Measurements from ENCODE around the gene POP5.

The POP5 gene

DNA sequence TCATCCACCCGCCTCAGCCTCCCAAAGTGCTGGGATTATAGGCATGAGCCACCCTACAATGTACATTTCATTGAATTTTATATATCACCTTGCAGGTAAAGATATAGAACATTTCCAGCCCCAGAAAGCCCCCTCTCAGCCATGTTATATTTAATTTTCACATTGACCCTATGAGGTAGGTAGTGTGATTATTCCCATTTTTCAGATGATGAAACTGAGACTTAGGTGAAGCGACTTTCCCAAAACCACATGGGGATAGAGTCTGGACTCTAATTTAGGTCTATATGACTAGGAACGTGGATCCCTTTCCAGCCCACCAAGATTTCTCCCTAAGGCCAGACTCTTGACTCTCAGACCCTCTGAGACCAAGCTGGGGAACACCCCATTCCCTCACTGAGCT is 15.7 kb upstream of the POP5 start:
- ATAC-seq = no peak
- TF ChIP-seq ZC3H10 (CRISPR knock-in tag; IDR thresholded peaks at IDR 0.05) (no peak), ARNTL (CRISPR knock-in tag; IDR thresholded peaks at IDR 0.05; ENCODE audit: borderline replicate concordance, low read depth) (no peak), SNAI2 (CRISPR knock-in tag; IDR thresholded peaks at IDR 0.05) (no peak), TCF4 (CRISPR knock-in tag; IDR thresholded peaks at IDR 0.05; ENCODE audit: borderline replicate concordance) (no peak), ZFP3 (CRISPR knock-in tag; IDR thresholded peaks at IDR 0.05) (no peak), PPARA (CRISPR knock-in tag; IDR thresholded peaks at IDR 0.05; ENCODE audit: borderline replicate concordance) (no peak), TOX (CRISPR knock-in tag; IDR thresholded peaks at IDR 0.05; ENCODE audit: borderline replicate concordance) (no peak), ZNF565 (CRISPR knock-in tag; conservative IDR thresholded peaks at IDR 0.05; ENCODE audit: low read depth) (no peak)

DNA sequence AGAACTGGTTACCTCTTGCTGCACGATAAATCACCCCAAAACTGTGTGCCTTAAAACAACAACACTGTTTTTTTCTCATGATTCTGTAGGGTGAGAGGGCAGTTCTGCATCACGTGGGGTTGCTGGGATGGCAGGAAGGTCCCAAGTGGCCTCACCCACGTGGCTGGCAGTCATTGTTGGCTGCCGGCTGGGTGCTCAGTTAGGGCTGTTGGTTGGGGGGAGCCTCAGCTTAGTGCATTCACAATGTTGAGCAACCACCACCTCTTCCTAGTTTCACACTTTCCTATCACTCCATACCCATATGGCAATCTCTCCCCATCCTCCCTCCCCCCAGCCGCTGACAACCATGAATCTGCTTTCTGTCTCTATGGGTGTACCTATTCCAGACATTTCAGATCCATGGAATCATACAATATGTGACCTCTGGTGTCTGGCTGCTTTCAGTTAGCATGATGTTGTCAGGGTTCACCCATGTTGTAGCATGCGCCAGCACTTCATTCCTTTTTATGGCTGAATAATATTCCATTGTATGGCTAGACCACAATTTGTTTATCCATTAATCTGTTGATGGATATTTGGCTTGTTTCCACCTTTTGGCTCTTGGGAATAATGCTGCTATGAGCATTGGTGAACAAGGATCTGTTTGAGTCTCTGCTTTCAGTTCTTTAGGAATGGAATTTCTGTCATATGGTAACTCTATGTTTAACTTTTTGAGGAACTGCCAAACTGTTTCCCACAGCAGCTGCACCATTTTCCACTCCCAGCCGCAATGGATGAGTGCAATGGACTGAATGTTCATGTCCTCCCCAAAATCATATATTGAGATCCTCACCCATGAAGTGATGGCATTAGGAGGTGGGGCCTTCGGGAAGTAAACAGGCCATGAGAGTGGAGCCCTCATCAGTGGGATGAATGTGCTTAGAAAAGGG is 11.2 kb upstream of the POP5 start:
- no peak for TF ChIP-seq PPARA (CRISPR knock-in tag; IDR thresholded peaks at IDR 0.05; ENCODE audit: borderline replicate concordance)
- TF ChIP-seq ISL1 (CRISPR knock-in tag; IDR thresholded peaks at IDR 0.05) = no peak
- TF ChIP-seq ZFP30 (CRISPR knock-in tag; IDR thresholded peaks at IDR 0.05) = no peak
- TF ChIP-seq CSDC2 (CRISPR knock-in tag; IDR thresholded peaks at IDR 0.05) = no peak
- TF ChIP-seq ZNF8 (CRISPR knock-in tag; IDR thresholded peaks at IDR 0.05) = no peak
- no peak for TF ChIP-seq ZFP3 (CRISPR knock-in tag; IDR thresholded peaks at IDR 0.05)
- no peak for TF ChIP-seq TOX (CRISPR knock-in tag; IDR thresholded peaks at IDR 0.05; ENCODE audit: borderline replicate concordance)
- TF ChIP-seq ZNF70 (CRISPR knock-in tag; IDR thresholded peaks at IDR 0.05) = no peak
- TF ChIP-seq ZNF565 (CRISPR knock-in tag; conservative IDR thresholded peaks at IDR 0.05; ENCODE audit: low read depth) = no peak
- TF ChIP-seq RARB (CRISPR knock-in tag; IDR thresholded peaks at IDR 0.05) = no peak
- TF ChIP-seq, protein P1, sequence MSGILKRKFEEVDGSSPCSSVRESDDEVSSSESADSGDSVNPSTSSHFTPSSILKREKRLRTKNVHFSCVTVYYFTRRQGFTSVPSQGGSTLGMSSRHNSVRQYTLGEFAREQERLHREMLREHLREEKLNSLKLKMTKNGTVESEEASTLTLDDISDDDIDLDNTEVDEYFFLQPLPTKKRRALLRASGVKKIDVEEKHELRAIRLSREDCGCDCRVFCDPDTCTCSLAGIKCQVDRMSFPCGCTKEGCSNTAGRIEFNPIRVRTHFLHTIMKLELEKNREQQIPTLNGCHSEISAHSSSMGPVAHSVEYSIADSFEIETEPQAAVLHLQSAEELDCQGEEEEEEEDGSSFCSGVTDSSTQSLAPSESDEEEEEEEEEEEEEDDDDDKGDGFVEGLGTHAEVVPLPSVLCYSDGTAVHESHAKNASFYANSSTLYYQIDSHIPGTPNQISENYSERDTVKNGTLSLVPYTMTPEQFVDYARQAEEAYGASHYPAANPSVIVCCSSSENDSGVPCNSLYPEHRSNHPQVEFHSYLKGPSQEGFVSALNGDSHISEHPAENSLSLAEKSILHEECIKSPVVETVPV (CRISPR knock-in tag; IDR thresholded peaks at IDR 0.05) = no peak
- TF ChIP-seq ESRRG (CRISPR knock-in tag; IDR thresholded peaks at IDR 0.05) = no peak
- TF ChIP-seq, protein P2, sequence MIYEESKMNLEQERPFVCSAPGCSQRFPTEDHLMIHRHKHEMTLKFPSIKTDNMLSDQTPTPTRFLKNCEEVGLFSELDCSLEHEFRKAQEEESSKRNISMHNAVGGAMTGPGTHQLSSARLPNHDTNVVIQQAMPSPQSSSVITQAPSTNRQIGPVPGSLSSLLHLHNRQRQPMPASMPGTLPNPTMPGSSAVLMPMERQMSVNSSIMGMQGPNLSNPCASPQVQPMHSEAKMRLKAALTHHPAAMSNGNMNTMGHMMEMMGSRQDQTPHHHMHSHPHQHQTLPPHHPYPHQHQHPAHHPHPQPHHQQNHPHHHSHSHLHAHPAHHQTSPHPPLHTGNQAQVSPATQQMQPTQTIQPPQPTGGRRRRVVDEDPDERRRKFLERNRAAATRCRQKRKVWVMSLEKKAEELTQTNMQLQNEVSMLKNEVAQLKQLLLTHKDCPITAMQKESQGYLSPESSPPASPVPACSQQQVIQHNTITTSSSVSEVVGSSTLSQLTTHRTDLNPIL (CRISPR knock-in tag; IDR thresholded peaks at IDR 0.05; ENCODE audit: low read depth) = no peak
- TF ChIP-seq, protein P3, sequence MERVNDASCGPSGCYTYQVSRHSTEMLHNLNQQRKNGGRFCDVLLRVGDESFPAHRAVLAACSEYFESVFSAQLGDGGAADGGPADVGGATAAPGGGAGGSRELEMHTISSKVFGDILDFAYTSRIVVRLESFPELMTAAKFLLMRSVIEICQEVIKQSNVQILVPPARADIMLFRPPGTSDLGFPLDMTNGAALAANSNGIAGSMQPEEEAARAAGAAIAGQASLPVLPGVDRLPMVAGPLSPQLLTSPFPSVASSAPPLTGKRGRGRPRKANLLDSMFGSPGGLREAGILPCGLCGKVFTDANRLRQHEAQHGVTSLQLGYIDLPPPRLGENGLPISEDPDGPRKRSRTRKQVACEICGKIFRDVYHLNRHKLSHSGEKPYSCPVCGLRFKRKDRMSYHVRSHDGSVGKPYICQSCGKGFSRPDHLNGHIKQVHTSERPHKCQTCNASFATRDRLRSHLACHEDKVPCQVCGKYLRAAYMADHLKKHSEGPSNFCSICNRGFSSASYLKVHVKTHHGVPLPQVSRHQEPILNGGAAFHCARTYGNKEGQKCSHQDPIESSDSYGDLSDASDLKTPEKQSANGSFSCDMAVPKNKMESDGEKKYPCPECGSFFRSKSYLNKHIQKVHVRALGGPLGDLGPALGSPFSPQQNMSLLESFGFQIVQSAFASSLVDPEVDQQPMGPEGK (CRISPR knock-in tag; IDR thresholded peaks at IDR 0.05; ENCODE audit: borderline replicate concordance) = no peak
- TF ChIP-seq OSR1 (CRISPR knock-in tag; IDR thresholded peaks at IDR 0.05) = no peak
- ATAC-seq = no peak

DNA sequence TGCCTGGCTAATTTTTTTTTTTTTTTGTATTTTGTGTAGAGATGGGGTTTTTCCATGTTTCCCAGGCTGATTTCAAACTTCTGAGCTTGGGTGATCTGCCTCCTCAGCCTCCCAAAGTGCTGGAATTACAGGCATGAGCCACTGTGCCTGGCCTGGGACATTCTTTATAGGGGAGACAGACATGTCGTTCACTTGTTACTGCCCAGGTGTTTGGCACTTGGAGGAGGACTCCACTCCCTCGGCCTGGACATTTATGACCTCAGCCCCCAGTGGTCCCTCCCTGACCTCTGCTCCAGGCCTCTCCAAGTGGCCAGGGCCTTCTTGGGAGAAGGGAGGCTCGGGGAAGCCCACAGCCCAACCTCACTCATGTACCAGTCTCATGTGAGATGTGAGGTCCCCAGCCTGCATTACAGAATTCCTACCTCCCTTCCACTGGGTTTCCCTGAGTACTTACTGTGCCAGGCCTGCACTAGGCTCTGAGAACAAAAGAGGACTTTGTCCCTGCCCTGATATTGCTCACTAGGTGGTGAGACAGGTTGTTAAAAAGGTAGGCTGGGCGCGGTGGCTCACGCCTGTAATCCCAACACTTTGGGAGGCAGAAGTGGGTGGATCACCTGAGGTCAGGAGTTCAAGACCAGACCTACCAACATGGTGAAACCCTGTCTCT is 9.7 kb upstream of the POP5 start:
- ATAC-seq = no peak
- TF ChIP-seq BACH2 (CRISPR knock-in tag; IDR thresholded peaks at IDR 0.05; ENCODE audit: borderline replicate concordance) (no peak), SNAI2 (CRISPR knock-in tag; IDR thresholded peaks at IDR 0.05) (no peak), ZNF565 (CRISPR knock-in tag; conservative IDR thresholded peaks at IDR 0.05; ENCODE audit: low read depth) (no peak), RARB (CRISPR knock-in tag; IDR thresholded peaks at IDR 0.05) (no peak), ARNTL (CRISPR knock-in tag; IDR thresholded peaks at IDR 0.05; ENCODE audit: borderline replicate concordance, low read depth) (no peak), PPARA (CRISPR knock-in tag; IDR thresholded peaks at IDR 0.05; ENCODE audit: borderline replicate concordance) (no peak), ZFP30 (CRISPR knock-in tag; IDR thresholded peaks at IDR 0.05) (no peak), OSR1 (CRISPR knock-in tag; IDR thresholded peaks at IDR 0.05) (no peak)
- TF ChIP-seq, protein P1 (CRISPR knock-in tag; IDR thresholded peaks at IDR 0.05) = no peak
